K562 (cell line): ENCODE results near the gene LAT. TPM values are rescaled to one million over a fixed set of nuclear protein-coding genes. Genes with fewer than 3 reads are reported as not detected.

Experiments used
- ATAC-seq: fragments of 200-7000 bp; cut with Tn5 transposase; 3 replicates; pipeline ENCODE4 v1.9.1; 2020; ENCODE audit warnings: moderate library complexity
- BruUV-seq: library from RNA; stranded (reverse); fragments of 400-500 nt; replicated peaks from 2 replicates; lab custom pipeline; 2021; lab: Mats Ljungman, UMichigan
- CTCF ChIA-PET: fragments of 300-600 bp; formaldehyde crosslinking; extraction: SDS; loops from one replicate; lab custom pipeline; 2021; ENCODE audit warnings: low intra/inter-chr PET ratio; lab: Yijun Ruan, JAX
- POLR2A ChIA-PET: fragments of 300-600, 350-650 bp; sonication (Branson Sonifier 250); formaldehyde crosslinking; extraction: SDS; loops from one replicate; lab custom pipeline; 2021; ENCODE audit warnings: antibody characterized with exemption, inconsistent platforms; lab: Yijun Ruan, JAX
- DNase-seq, 4 experiments: peaks; one replicate each; pipeline versions ENCODE4 v3.0.0 to v3.0.0-alpha.2; 2011 to 2018; ENCODE audit warnings: low spot score in 3 of 4, mixed read lengths in 3 of 4; ENCODE audit errors: extremely low read depth in 1 of 4
- FAIRE-seq: peaks from 2 replicates; lab custom pipeline; 2011; peaks lifted over from hg19 to GRCh38; lab: Jason Lieb, UNC
- H2AFZ ChIP-seq: 2 replicates; pipeline ENCODE4 v1.6.0; 2011; ENCODE audit warnings: low read depth, low read length, control low read depth, inconsistent platforms
- H3K27ac ChIP-seq: fragments of 200-600 bp; 3 replicates; pipeline ENCODE4 v1.8.0; 2011; ENCODE audit warnings: low read depth, mild to moderate bottlenecking, control low read depth, inconsistent platforms, low read length, moderate library complexity, mixed read lengths; ENCODE audit errors: extremely low read depth
- H3K27me3 ChIP-seq, 2 experiments: fragments of 300-600 bp in 1 of 2; 2 replicates in 1 of 2; 3 replicates in 1 of 2; pipeline versions ENCODE4 v1.6.0 to v1.8.0; 2011; ENCODE audit warnings: inconsistent platforms in 2 of 2, low read length in 2 of 2, mild to moderate bottlenecking in 1 of 2, mixed read lengths in 1 of 2, moderate library complexity in 1 of 2; ENCODE audit not compliant: control insufficient read depth in 2 of 2, insufficient read depth in 2 of 2
- H3K36me3 ChIP-seq: fragments of 300-600 bp; 3 replicates; pipeline ENCODE4 v1.8.0; 2011; ENCODE audit warnings: mild to moderate bottlenecking, low read length, inconsistent platforms; ENCODE audit not compliant: control insufficient read depth, insufficient read depth
- H3K4me1 ChIP-seq, 2 experiments: fragments of 200-600 bp in 1 of 2; replicated peaks in 1 of 2; 2 replicates in 1 of 2; 3 replicates in 1 of 2; pipeline versions ENCODE4 v1.5.1 to v1.8.0; 2011; ENCODE audit warnings: inconsistent platforms in 2 of 2, low read length in 2 of 2, mild to moderate bottlenecking in 1 of 2, mixed read lengths in 1 of 2, moderate library complexity in 1 of 2; ENCODE audit not compliant: control insufficient read depth in 2 of 2, insufficient read depth in 2 of 2
- H3K4me2 ChIP-seq: 2 replicates; pipeline ENCODE4 v1.6.1; 2011; ENCODE audit warnings: low read length, control low read depth, inconsistent platforms, mixed read lengths; ENCODE audit not compliant: insufficient read depth
- H3K4me3 ChIP-seq: fragments of 200-600 bp; sonication (generic), shearing (Covaris generic); 2 replicates; pipeline ENCODE4 v1.5.1; 2016; ENCODE audit warnings: control low read depth, inconsistent platforms
- H3K79me2 ChIP-seq: fragments of 200-600 bp; 3 replicates; pipeline ENCODE4 v1.8.0; 2011; ENCODE audit warnings: low read length, inconsistent platforms; ENCODE audit not compliant: control insufficient read depth, insufficient read depth
- H3K9ac ChIP-seq, 2 experiments: 2 replicates each; pipeline versions ENCODE4 v1.6.0 to v1.6.1; 2011; ENCODE audit warnings: low read depth in 2 of 2, low read length in 2 of 2, control low read depth in 1 of 2, inconsistent platforms in 1 of 2, mild to moderate bottlenecking in 1 of 2, mixed read lengths in 1 of 2; ENCODE audit not compliant: insufficient read depth in 1 of 2
- H3K9me1 ChIP-seq: one replicate; pipeline ENCODE4 v1.6.0; 2011; ENCODE audit warnings: inconsistent platforms, mild to moderate bottlenecking, low read length, moderate library complexity; ENCODE audit not compliant: control insufficient read depth, insufficient read depth
- H3K9me3 ChIP-seq: replicated peaks from 2 replicates; pipeline ENCODE4 v1.5.1; 2011; ENCODE audit warnings: low read depth, low read length, inconsistent platforms; ENCODE audit not compliant: control insufficient read depth, insufficient read depth
- H4K20me1 ChIP-seq: replicated peaks from 2 replicates; pipeline ENCODE4 v1.6.1; 2011; ENCODE audit warnings: low read length, inconsistent platforms, mixed read lengths; ENCODE audit not compliant: control insufficient read depth, insufficient read depth
- CTBP1 ChIP-seq: fragments of 450-650 bp; IDR thresholded peaks from 2 replicates; pipeline ENCODE4 v1.6.1; 2016; ENCODE audit warnings: borderline replicate concordance
- CTCF ChIP-seq, 3 experiments: IDR thresholded peaks in 2 of 3; conservative IDR thresholded peaks in 1 of 3; 2 replicates each; pipeline ENCODE4 v1.5.1; 2011 to 2012; ENCODE audit warnings: low read length in 3 of 3, mild to moderate bottlenecking in 3 of 3, control low read depth in 2 of 3, improper control_type of control experiment in 1 of 3, inconsistent platforms in 1 of 3, low read depth in 1 of 3, mixed read lengths in 1 of 3, moderate library complexity in 1 of 3; ENCODE audit not compliant: insufficient read depth in 2 of 3
- RAD21 ChIP-seq, 2 experiments: fragments of 250-450 bp in 1 of 2; fragments of 450-650 bp in 1 of 2; sonication (Bioruptor Pico) in 1 of 2; formaldehyde crosslinking in 1 of 2; IDR thresholded peaks in 1 of 2; conservative IDR thresholded peaks in 1 of 2; 2 replicates each; pipeline versions ENCODE4 v1.4.0 to v1.8.0; 2020 to 2022; ENCODE audit warnings: mild to moderate bottlenecking in 2 of 2, moderate library complexity in 1 of 2
- TCF3 ChIP-seq: sonication (generic); formaldehyde crosslinking; IDR thresholded peaks from 2 replicates; pipeline ENCODE4 v1.4.0; 2020; ENCODE audit warnings: mild to moderate bottlenecking, missing genetic modification reagents
- ZBTB7A ChIP-seq: IDR thresholded peaks from 2 replicates; pipeline ENCODE4 v1.6.1; 2011; ENCODE audit warnings: low read depth, mild to moderate bottlenecking, low read length, moderate library complexity, borderline replicate concordance; ENCODE audit not compliant: control insufficient read depth
- ZEB2 ChIP-seq: fragments of 450-650 bp; IDR thresholded peaks from 2 replicates; pipeline ENCODE4 v1.6.1; 2016
- ZNF609 ChIP-seq: sonication (generic); formaldehyde crosslinking; IDR thresholded peaks from 2 replicates; pipeline ENCODE4 v1.8.1; 2023; ENCODE audit warnings: missing genetic modification reagents, mild to moderate bottlenecking, borderline replicate concordance
- WGBS: fragments of 100-300 bp; shearing (Covaris generic); methylation state at CpG from one replicate; pipeline ENCODE4 v1.1.6; 2016; ENCODE audit warnings: low coverage, mixed read lengths; ENCODE audit not compliant: insufficient coverage; ENCODE audit errors: missing lambda C conversion rate; 5-methylcytosine and 5-hydroxymethylcytosine counted together
- in situ Hi-C: fragments of 300-500 bp; cut with MboI; formaldehyde crosslinking; loops from 4 replicates; pipeline ENCODE4 v1.15.0; 2018; ENCODE audit warnings: inconsistent platforms, mixed read lengths
- intact Hi-C: fragments of 100-400 bp; cut with micrococcal nuclease; formaldehyde crosslinking; loops from 2 replicates; pipeline ENCODE4 v1.14.2; 2022
- polyA plus RNA-seq, 8 experiments: library from polyadenylated mRNA; depleted of rRNA in 4 of 8; stranded (reverse) in 5 of 8; unstranded in 3 of 8; fragments of >200 nt; fragmentation: Nextera tagmentation in 2 of 8; fragmentation: Illumina TruSeq in 1 of 8; extraction: Ambion mirVana in 2 of 8; extraction: Trizol in 1 of 8; gene quantifications; 2 replicates each; pipeline versions ENCODE4 v1.2.1 to v1.2.3, GENCODE V29; 2011 to 2014; ENCODE audit warnings: inconsistent platforms in 1 of 8, missing spikeins in 1 of 8
- total RNA-seq, 7 experiments: library from RNA; depleted of rRNA in 6 of 7; stranded (reverse); fragments of >200 nt in 6 of 7; fragmentation: Illumina TruSeq in 2 of 7; extraction: Trizol in 2 of 7; gene quantifications; 2 replicates each; pipeline versions ENCODE4 v1.2.1 to v1.2.3, GENCODE V29; 2011 to 2021; ENCODE audit warnings: low replicate concordance in 1 of 7

LAT gene
- total and polyA plus RNA-seq, 9 of the 15 experiments (the other 6 are each of a cell fraction or from before 2014, with no cell fraction given), result 0.40 to 4.2 (median 1.3) TPM

DNA sequence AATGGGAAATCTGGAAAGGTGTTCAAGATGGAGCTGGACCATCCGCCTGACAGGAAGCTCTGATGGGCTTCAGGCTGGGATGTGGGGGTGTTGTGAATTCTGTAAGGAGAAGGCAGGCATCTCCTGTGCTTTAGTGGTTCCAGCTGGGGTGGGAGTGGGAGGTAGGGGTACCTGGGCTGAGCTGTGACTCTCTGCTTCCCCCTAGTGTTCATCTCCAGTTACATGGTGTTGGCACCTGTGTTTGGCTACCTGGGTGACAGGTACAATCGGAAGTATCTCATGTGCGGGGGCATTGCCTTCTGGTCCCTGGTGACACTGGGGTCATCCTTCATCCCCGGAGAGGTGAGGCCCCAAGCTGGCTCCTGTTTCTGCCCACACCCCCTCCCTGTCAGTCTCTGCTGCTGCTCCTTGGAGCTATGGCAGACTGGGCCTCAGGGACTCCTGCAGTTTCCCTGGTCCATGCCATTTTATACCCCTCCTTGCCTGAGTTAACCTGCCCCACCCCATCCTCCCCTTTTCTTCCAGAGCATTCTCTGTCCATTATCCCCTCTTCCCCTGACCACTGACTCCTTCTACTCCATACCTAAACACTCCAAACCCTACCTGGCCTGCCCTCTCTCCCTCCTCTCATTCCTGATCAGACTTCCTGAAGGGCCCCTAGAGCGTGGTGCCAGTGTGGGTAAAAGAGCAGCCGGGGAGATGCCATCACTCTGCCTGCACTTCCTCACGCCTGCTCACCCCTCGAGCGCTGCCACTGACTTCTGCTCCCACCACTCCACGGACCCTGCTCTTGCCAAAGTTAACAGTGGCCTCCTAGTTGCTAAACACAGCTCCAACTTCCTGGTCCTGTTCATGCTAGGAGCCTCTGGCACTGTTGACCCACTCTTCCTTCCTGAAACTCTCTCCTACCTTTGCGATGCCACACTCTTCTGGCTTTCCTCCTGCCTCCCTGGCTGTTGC, 6.9 kb upstream of the LAT start:
- Histone ChIP-seq H3K9ac (no peak overlapping the region), H3K9me1 (peaks cover 6% of the 10 kb centered on the region), H3K79me2 (peaks cover 9% of the 10 kb centered on the region; the same call in 2 of the 3 replicates), H3K4me1 (peaks cover 11 to 35% of the 10 kb centered on the region in 2 experiments; a peak in 3 of 5 replicates), H3K27me3 (no peaks in the 10 kb centered on the region), H3K9me3 (peaks cover 5% of the 10 kb centered on the region; the same call in 1 of the 2 replicates), H4K20me1 (no peaks in the 10 kb centered on the region), H3K4me3 (no peak overlapping the region), H2AFZ (no peak overlapping the region), H3K27ac (no peak overlapping the region), H3K4me2 (no peak overlapping the region), H3K36me3 (peaks cover 39% of the 10 kb centered on the region)
- 45% methylated on average over 8 of the region's 11 CpGs for WGBS
- peak; percentile 32 to 58 (median 48) for DNase-seq
- no TSS peak for BruUV-seq
- intact Hi-C loops (no loop called here), in situ Hi-C loops (loop anchor here (10.0 to 25.0 kb wide), 2 partner anchors 287 to 1234 kb away; no protein-coding TSS in a partner anchor)
- peak; percentile 47 to 71 (median 53); a peak in 5 of 6 replicates for TF ChIP-seq CTCF (IDR thresholded peaks at IDR 0.05 in 2 of 3, conservative IDR thresholded peaks at IDR 0.05 in 1 of 3; ENCODE audit: insufficient read depth in 2 of 3, low read depth in 1 of 3, low read length in 3 of 3)
- TF ChIP-seq TCF3 (CRISPR knock-in tag), result no peak
- TF ChIP-seq CTBP1, result peak; percentile 18; the same call in 1 of the 2 replicates
- peak; percentile 32; the same call in 1 of the 2 replicates for TF ChIP-seq ZBTB7A
- no peak for TF ChIP-seq ZNF609 (CRISPR knock-in tag)
- peak; percentile 75; the same call in 1 of the 2 replicates for TF ChIP-seq ZEB2
- TF ChIP-seq RAD21 (CRISPR knock-in tag; conservative IDR thresholded peaks at IDR 0.05 in 1 of 2, IDR thresholded peaks at IDR 0.05 in 1 of 2), result peak in 1 of 2 experiments; percentile 36; a peak in 1 of 4 replicates
- POLR2A ChIA-PET, result interaction anchor here (0.7 to 2.3 kb wide), 5 partner anchors 9 to 14 kb away, joined by 3 to 7 read pairs (median 4); no protein-coding TSS in a partner anchor
- ATAC-seq, result no peak
- peak; percentile 26 for FAIRE-seq
- CTCF ChIA-PET, result no interaction called here
